BLaER1 treated with 17β-estradiol and CSF1 and Interleukin-3, amounts not matched to agents 10 nM and 100 nM (cell line): ENCODE results near the gene GRIP2.

Experiments used
- H3K27ac ChIP-seq, 11 experiments: shearing (Covaris generic); formaldehyde crosslinking; 2 replicates each; pipeline ENCODE4 v1.8.1; 2022
- H3K27me3 ChIP-seq, 11 experiments: shearing (Covaris generic); formaldehyde crosslinking; 2 replicates each; pipeline ENCODE4 v1.8.1; 2022
- H3K36me3 ChIP-seq, 11 experiments: shearing (Covaris generic); formaldehyde crosslinking; 2 replicates each; pipeline ENCODE4 v1.8.1; 2022
- H3K4me1 ChIP-seq, 10 experiments: shearing (Covaris generic); formaldehyde crosslinking; 2 replicates each; pipeline ENCODE4 v1.8.1; 2022
- H3K4me2 ChIP-seq, 11 experiments: shearing (Covaris generic); formaldehyde crosslinking; 2 replicates each; pipeline ENCODE4 v1.8.1; 2022
- H3K4me3 ChIP-seq, 10 experiments: shearing (Covaris generic); formaldehyde crosslinking; 2 replicates each; pipeline ENCODE4 v1.8.1; 2022
- H3K9ac ChIP-seq, 11 experiments: shearing (Covaris generic); formaldehyde crosslinking; 2 replicates each; pipeline ENCODE4 v1.8.1; 2022
- H3K9me3 ChIP-seq, 11 experiments: shearing (Covaris generic); formaldehyde crosslinking; replicated peaks in 1 of 11; 2 replicates each; pipeline ENCODE4 v1.8.1; 2022
- H4K20me1 ChIP-seq, 11 experiments: shearing (Covaris generic); formaldehyde crosslinking; 2 replicates each; pipeline ENCODE4 v1.8.1; 2022
- Cebpa-rat ChIP-seq, 11 experiments: shearing (Covaris generic); IDR thresholded peaks; 2 replicates each; pipeline ENCODE4 v1.8.1; 2022

The GRIP2 gene

GRCh38 chr3:14539742-14540491 lies at the start of gene GRIP2:
Gene GRIP2, minus strand, starts transcription at chr3:14540342. Its CDS starts 34 bp downstream, at chr3:14540308.
- TF ChIP-seq Cebpa-rat (IDR thresholded peaks at IDR 0.05): no peak
- peak within 1 kb of the TSS in 3 of 11 experiments; percentile 3 to 25 (median 14); a peak in 3 of 22 replicates for H3K4me2 ChIP-seq
- no peaks in the 10 kb centered on the region for H3K9me3 ChIP-seq

GRCh38 chr3:14588425-14589112 lies 48.4 kb upstream of the GRIP2 start:
- no peaks in the 10 kb centered on the region for H3K27me3 ChIP-seq
- no peak overlapping the region for H3K27ac ChIP-seq
- no peaks in the 10 kb centered on the region for H3K36me3 ChIP-seq
- no peak for TF ChIP-seq Cebpa-rat (IDR thresholded peaks at IDR 0.05)
- H3K4me1 ChIP-seq: no peaks in the 10 kb centered on the region
- no peak overlapping the region for H3K4me2 ChIP-seq
- no peak overlapping the region for H3K9ac ChIP-seq
- H3K4me3 ChIP-seq: no peak overlapping the region
- no peaks in the 10 kb centered on the region for H3K9me3 ChIP-seq
- H4K20me1 ChIP-seq: peaks cover 0 to 8% (median 0%) of the 10 kb centered on the region in 11 experiments; a peak in 6 of 22 replicates

More at GRCh38 chr3:14539742-14540491, at the start of gene GRIP2:
- H3K4me3 ChIP-seq: no peak within 1 kb of the TSS
- H3K27me3 ChIP-seq: no peaks in the 10 kb centered on the region
- no peaks in the 10 kb centered on the region for H3K36me3 ChIP-seq
- peaks cover 0 to 4% (median 0%) of the 10 kb centered on the region in 10 experiments; a peak in 1 of 20 replicates for H3K4me1 ChIP-seq
- H3K9ac ChIP-seq: no peak within 1 kb of the TSS
- H4K20me1 ChIP-seq: peaks cover 0 to 8% (median 0%) of the 10 kb centered on the region in 11 experiments; a peak in 5 of 22 replicates
- no peak within 1 kb of the TSS for H3K27ac ChIP-seq

GRCh38 chr3:14587740-14588360 lies 47.7 kb upstream of the GRIP2 start:
- no peak overlapping the region for H3K4me2 ChIP-seq
- H3K27me3 ChIP-seq: no peaks in the 10 kb centered on the region
- no peaks in the 10 kb centered on the region for H3K36me3 ChIP-seq
- no peak overlapping the region for H3K4me3 ChIP-seq
- no peaks in the 10 kb centered on the region for H3K4me1 ChIP-seq
- no peaks in the 10 kb centered on the region for H3K9me3 ChIP-seq
- no peak overlapping the region for H3K27ac ChIP-seq
- no peak overlapping the region for H3K9ac ChIP-seq
- peaks cover 0 to 8% (median 0%) of the 10 kb centered on the region in 11 experiments; a peak in 6 of 22 replicates for H4K20me1 ChIP-seq
- no peak for TF ChIP-seq Cebpa-rat (IDR thresholded peaks at IDR 0.05)

- Histone ChIP-seq H3K27me3 (no peaks in the 10 kb centered on the region), H3K9ac (no peak overlapping the region)
These were observed 46.5 kb upstream of the GRIP2 start for GRCh38 chr3:14586611-14587010.

GRCh38 chr3:14583548-14584091 lies 43.5 kb upstream of the GRIP2 start:
- H3K27me3 ChIP-seq: no peaks in the 10 kb centered on the region
- H3K4me3 ChIP-seq: no peak overlapping the region
- no peak for TF ChIP-seq Cebpa-rat (IDR thresholded peaks at IDR 0.05)
- no peak overlapping the region for H3K9ac ChIP-seq
- peaks cover 0 to 5% (median 0%) of the 10 kb centered on the region in 11 experiments; a peak in 4 of 22 replicates for H4K20me1 ChIP-seq
- H3K36me3 ChIP-seq: no peaks in the 10 kb centered on the region
- no peaks in the 10 kb centered on the region for H3K4me1 ChIP-seq
- no peak overlapping the region for H3K27ac ChIP-seq
- no peaks in the 10 kb centered on the region for H3K9me3 ChIP-seq
- no peak overlapping the region for H3K4me2 ChIP-seq

More at GRCh38 chr3:14586611-14587010, 46.5 kb upstream of the GRIP2 start:
- Histone ChIP-seq H3K27ac (no peak overlapping the region), H3K4me3 (no peak overlapping the region), H3K4me2 (no peak overlapping the region), H3K4me1 (no peaks in the 10 kb centered on the region), H3K9me3 (no peaks in the 10 kb centered on the region), H3K36me3 (no peaks in the 10 kb centered on the region), H4K20me1 (peaks cover 0 to 6% (median 0%) of the 10 kb centered on the region in 11 experiments; a peak in 4 of 22 replicates)
- no peak for TF ChIP-seq Cebpa-rat (IDR thresholded peaks at IDR 0.05)

GRCh38 chr3:14582045-14582410 lies 41.9 kb upstream of the GRIP2 start:
- no peak overlapping the region for H3K4me3 ChIP-seq
- H3K4me2 ChIP-seq: no peak overlapping the region
- H4K20me1 ChIP-seq: no peaks in the 10 kb centered on the region; a peak in 3 of 22 replicates
- no peak overlapping the region for H3K9ac ChIP-seq
- H3K27me3 ChIP-seq: no peaks in the 10 kb centered on the region
- H3K4me1 ChIP-seq: no peaks in the 10 kb centered on the region
- TF ChIP-seq Cebpa-rat (IDR thresholded peaks at IDR 0.05): no peak
- no peaks in the 10 kb centered on the region for H3K9me3 ChIP-seq
- H3K36me3 ChIP-seq: no peaks in the 10 kb centered on the region
- H3K27ac ChIP-seq: no peak overlapping the region

- no peak for TF ChIP-seq Cebpa-rat (IDR thresholded peaks at IDR 0.05)
These were observed 41.3 kb upstream of the GRIP2 start for GRCh38 chr3:14581334-14582044.

GRCh38 chr3:14577897-14578296 lies 37.8 kb upstream of the GRIP2 start:
- Histone ChIP-seq H3K36me3 (no peaks in the 10 kb centered on the region), H3K27ac (no peak overlapping the region), H3K27me3 (no peaks in the 10 kb centered on the region; a peak in 1 of 22 replicates), H4K20me1 (peaks cover 0 to 6% (median 0%) of the 10 kb centered on the region in 11 experiments; a peak in 3 of 22 replicates), H3K4me2 (no peak overlapping the region), H3K4me3 (no peak overlapping the region), H3K9ac (no peak overlapping the region), H3K4me1 (no peaks in the 10 kb centered on the region), H3K9me3 (no peaks in the 10 kb centered on the region)
- no peak for TF ChIP-seq Cebpa-rat (IDR thresholded peaks at IDR 0.05)

More at GRCh38 chr3:14581334-14582044, 41.3 kb upstream of the GRIP2 start:
- Histone ChIP-seq H4K20me1 (no peaks in the 10 kb centered on the region; a peak in 3 of 22 replicates), H3K27me3 (no peaks in the 10 kb centered on the region), H3K4me1 (no peaks in the 10 kb centered on the region), H3K9me3 (no peaks in the 10 kb centered on the region), H3K9ac (no peak overlapping the region), H3K27ac (no peak overlapping the region), H3K4me2 (no peak overlapping the region), H3K36me3 (no peaks in the 10 kb centered on the region), H3K4me3 (no peak overlapping the region)
